ENCODE results near the gene NAXD. TPM values are rescaled to one million over a fixed set of nuclear protein-coding genes. Genes with fewer than 3 reads are reported as not detected.

Gene NAXD
- total RNA-seq, 1 donor from 2014 or later, result 17.2 TPM

GRCh38 chr13:110661256-110661655 lies 45.9 kb downstream of the NAXD start:
- H3K9me3 ChIP-seq, result no peaks in the 10 kb centered on the region
- no peaks in the 10 kb centered on the region for H3K4me1 ChIP-seq
- no peak for TF ChIP-seq POLR2AphosphoS5 (IDR thresholded peaks at IDR 0.05; ENCODE audit: insufficient read depth in 1 of 2, low read depth in 1 of 2)
- no peak for TF ChIP-seq POLR2A (IDR thresholded peaks at IDR 0.05)
- no peak for TF ChIP-seq CTCF (IDR thresholded peaks at IDR 0.05)
- H3K4me3 ChIP-seq, result no peak overlapping the region
- no peak overlapping the region for H3K27ac ChIP-seq
- H3K36me3 ChIP-seq, result peaks cover 0 to 57% of the 10 kb centered on the region in 2 donors
- H3K27me3 ChIP-seq, result no peaks in the 10 kb centered on the region
- DNase-seq (ENCODE audit: extremely low spot score in 2 of 2), result no peak
- intact Hi-C loops (cut with DNase I), result no loop called here

GRCh38 chr13:110662091-110662490 lies 46.7 kb downstream of the NAXD start:
- peaks cover 0 to 64% of the 10 kb centered on the region in 2 donors for H3K36me3 ChIP-seq
- H3K27me3 ChIP-seq, result no peaks in the 10 kb centered on the region
- no peak for TF ChIP-seq POLR2AphosphoS5 (IDR thresholded peaks at IDR 0.05; ENCODE audit: insufficient read depth in 1 of 2, low read depth in 1 of 2)
- no peak for TF ChIP-seq CTCF (IDR thresholded peaks at IDR 0.05)
- no peak for TF ChIP-seq POLR2A (IDR thresholded peaks at IDR 0.05)
- no peaks in the 10 kb centered on the region for H3K9me3 ChIP-seq
- H3K4me3 ChIP-seq, result no peak overlapping the region
- intact Hi-C loops (cut with DNase I), result no loop called here
- H3K27ac ChIP-seq, result no peak overlapping the region
- no peak for DNase-seq (ENCODE audit: extremely low spot score in 2 of 2)
- no peaks in the 10 kb centered on the region for H3K4me1 ChIP-seq

GRCh38 chr13:110662777-110663443 lies 47.6 kb downstream of the NAXD start:
- Histone ChIP-seq H3K36me3 (peaks cover 0 to 72% of the 10 kb centered on the region in 2 donors), H3K27ac (no peak overlapping the region), H3K4me1 (no peaks in the 10 kb centered on the region), H3K27me3 (no peaks in the 10 kb centered on the region), H3K9me3 (no peaks in the 10 kb centered on the region), H3K4me3 (no peak overlapping the region)
- intact Hi-C loops (cut with DNase I), result no loop called here
- DNase-seq (ENCODE audit: extremely low spot score in 2 of 2), result no peak
- TF ChIP-seq POLR2AphosphoS5 (IDR thresholded peaks at IDR 0.05; ENCODE audit: insufficient read depth in 1 of 2, low read depth in 1 of 2) (no peak), CTCF (IDR thresholded peaks at IDR 0.05) (no peak), POLR2A (IDR thresholded peaks at IDR 0.05) (no peak)

GRCh38 chr13:110663491-110663890 lies 48.1 kb downstream of the NAXD start:
- TF ChIP-seq POLR2A (IDR thresholded peaks at IDR 0.05) (no peak), POLR2AphosphoS5 (IDR thresholded peaks at IDR 0.05; ENCODE audit: insufficient read depth in 1 of 2, low read depth in 1 of 2) (no peak), CTCF (IDR thresholded peaks at IDR 0.05) (no peak)
- H3K27ac ChIP-seq, result no peak overlapping the region
- H3K4me1 ChIP-seq, result no peaks in the 10 kb centered on the region
- H3K4me3 ChIP-seq, result no peak overlapping the region
- H3K9me3 ChIP-seq, result no peaks in the 10 kb centered on the region
- H3K27me3 ChIP-seq, result no peaks in the 10 kb centered on the region
- intact Hi-C loops (cut with DNase I), result no loop called here
- peaks cover 0 to 74% of the 10 kb centered on the region in 2 donors for H3K36me3 ChIP-seq
- no peak for DNase-seq (ENCODE audit: extremely low spot score in 2 of 2)

GRCh38 chr13:110664041-110664440 lies 48.7 kb downstream of the NAXD start:
- no peaks in the 10 kb centered on the region for H3K9me3 ChIP-seq
- H3K36me3 ChIP-seq, result peaks cover 0 to 74% of the 10 kb centered on the region in 2 donors
- H3K27me3 ChIP-seq, result no peaks in the 10 kb centered on the region
- intact Hi-C loops (cut with DNase I), result no loop called here
- H3K4me3 ChIP-seq, result no peak overlapping the region
- TF ChIP-seq POLR2AphosphoS5 (IDR thresholded peaks at IDR 0.05; ENCODE audit: insufficient read depth in 1 of 2, low read depth in 1 of 2), result no peak
- TF ChIP-seq POLR2A (IDR thresholded peaks at IDR 0.05), result no peak
- no peak for TF ChIP-seq CTCF (IDR thresholded peaks at IDR 0.05)
- no peak for DNase-seq (ENCODE audit: extremely low spot score in 2 of 2)
- H3K27ac ChIP-seq, result no peak overlapping the region
- H3K4me1 ChIP-seq, result no peaks in the 10 kb centered on the region

Data from vagina (tissue), 2 donors.